GM12801 (cell line): ENCODE results near the gene LGI1.

Source experiments
- CTCF ChIP-seq: IDR thresholded peaks from one replicate; pipeline ENCODE4 v1.5.1; 2011; ENCODE audit warnings: control low read depth; ENCODE audit not compliant: insufficient read length; ENCODE audit errors: extremely low read depth

Gene LGI1

GRCh38 chr10:93820434-93820833 is 62.7 kb downstream of the LGI1 start:
- TF ChIP-seq CTCF, result no peak

GRCh38 chr10:93821051-93821772 is 63.5 kb downstream of the LGI1 start:
- no peak for TF ChIP-seq CTCF

- no peak for TF ChIP-seq CTCF
Observed at GRCh38 chr10:93826355-93826754, 68.6 kb downstream of the LGI1 start.

GRCh38 chr10:93827056-93827804 is 69.5 kb downstream of the LGI1 start:
- TF ChIP-seq CTCF, result no peak

GRCh38 chr10:93835770-93836169 is 78.0 kb downstream of the LGI1 start:
- TF ChIP-seq CTCF, result no peak

GRCh38 chr10:93837822-93838221 is 80.1 kb downstream of the LGI1 start:
- no peak for TF ChIP-seq CTCF

GRCh38 chr10:93838278-93838677 is 80.5 kb downstream of the LGI1 start:
- no peak for TF ChIP-seq CTCF
